ENCODE results near the gene AMY2B. TPM values are rescaled to one million over a fixed set of nuclear protein-coding genes. Genes with fewer than 3 reads are reported as not detected.

The AMY2B gene
- total and polyA plus RNA-seq, 2 of the 13 experiments (the other 11 are each of a cell fraction or from before 2014, with no cell fraction given): 1.3 to 1.9 TPM

- Histone ChIP-seq H3K27me3 (ENCODE audit: control insufficient read depth in 1 of 2, insufficient read depth in 2 of 2, low read length in 2 of 2) (peaks cover 0 to 4% of the 10 kb centered on the region in 2 experiments; a peak in 1 of 5 replicates), H3K79me2 (ENCODE audit: insufficient read depth, low read length) (peaks cover 36% of the 10 kb centered on the region), H3K4me2 (ENCODE audit: low read depth, low read length) (no peak overlapping the region), H3K9ac (ENCODE audit: insufficient read depth, low read depth, low read length) (no peak overlapping the region), H3K27ac (ENCODE audit: extremely low read length, insufficient read depth, low read length) (no peak overlapping the region), H3K4me3 (replicated peaks in 1 of 3; ENCODE audit: insufficient read depth in 1 of 3, low read depth in 2 of 3, low read length in 3 of 3) (no peak overlapping the region), H3K36me3 (replicated peaks in 1 of 2; ENCODE audit: control insufficient read depth in 1 of 2, insufficient read depth in 2 of 2, low read length in 2 of 2) (peaks cover 0 to 16% of the 10 kb centered on the region in 2 experiments; a peak in 2 of 5 replicates), H2AFZ (ENCODE audit: low read length) (no peak overlapping the region), H4K20me1 (ENCODE audit: insufficient read depth, low read length) (no peaks in the 10 kb centered on the region), H3K9me3 (ENCODE audit: low read length) (no peaks in the 10 kb centered on the region), H3K4me1 (ENCODE audit: insufficient read depth, low read length) (peaks cover 21% of the 10 kb centered on the region)
- in situ Hi-C loops (cut with HindIII; ENCODE audit: extremely low pct_ligation_motif_present, low pct_unique_long_range_greater_than_20kb) (no loop called here), intact Hi-C loops (cut with micrococcal nuclease; ENCODE audit: unreplicated experiment) (no loop called here)
- FAIRE-seq (no peak), ATAC-seq (no peak), DNase-seq (ENCODE audit: low spot score) (no peak)
- ChIA-PET CTCF (ENCODE audit: low intra/inter-chr PET ratio, low total read pairs) (interaction anchor here (0.6 kb wide), 1 partner anchor 15 kb away, joined by 3 read pairs; no protein-coding TSS in a partner anchor), POLR2A (no interaction called here)
- BruUV-seq (replicated peaks): no TSS peak
- TF ChIP-seq ZKSCAN1 (IDR thresholded peaks at IDR 0.05; ENCODE audit: low read length): 0 out of 2 replicates have a peak, but pooled peaks have one; percentile 76
- no peak for TF ChIP-seq ZFP91 (CRISPR knock-in tag; IDR thresholded peaks at IDR 0.05; ENCODE audit: borderline replicate concordance)
- TF ChIP-seq PATZ1 (CRISPR knock-in tag; IDR thresholded peaks at IDR 0.05): no peak
- 97% methylated on average over 6 of the region's 8 CpGs for WGBS (ENCODE audit: low lambda C conversion rate)
These were observed 41.6 kb upstream of the AMY2B start for GRCh38 chr1:103529746-103530145.

GRCh38 chr1:103538226-103538625, 33.2 kb upstream of the AMY2B start:
- Histone ChIP-seq H4K20me1 (ENCODE audit: insufficient read depth, low read length) (no peaks in the 10 kb centered on the region), H3K4me2 (ENCODE audit: low read depth, low read length) (no peak overlapping the region), H3K9ac (ENCODE audit: insufficient read depth, low read depth, low read length) (no peak overlapping the region), H3K9me3 (ENCODE audit: low read length) (no peaks in the 10 kb centered on the region), H3K4me3 (replicated peaks in 1 of 3; ENCODE audit: insufficient read depth in 1 of 3, low read depth in 2 of 3, low read length in 3 of 3) (no peak overlapping the region), H2AFZ (ENCODE audit: low read length) (no peak overlapping the region), H3K79me2 (ENCODE audit: insufficient read depth, low read length) (no peaks in the 10 kb centered on the region), H3K36me3 (replicated peaks in 1 of 2; ENCODE audit: control insufficient read depth in 1 of 2, insufficient read depth in 2 of 2, low read length in 2 of 2) (peaks cover 10 to 42% of the 10 kb centered on the region in 2 experiments), H3K4me1 (ENCODE audit: insufficient read depth, low read length) (no peaks in the 10 kb centered on the region), H3K27me3 (ENCODE audit: control insufficient read depth in 1 of 2, insufficient read depth in 2 of 2, low read length in 2 of 2) (no peaks in the 10 kb centered on the region), H3K27ac (ENCODE audit: extremely low read length, insufficient read depth, low read length) (no peak overlapping the region)
- BruUV-seq (replicated peaks): no TSS peak
- intact Hi-C loops (cut with micrococcal nuclease; ENCODE audit: unreplicated experiment) (no loop called here), in situ Hi-C loops (cut with HindIII; ENCODE audit: extremely low pct_ligation_motif_present, low pct_unique_long_range_greater_than_20kb) (no loop called here)
- 92% methylated on average over 2 of the region's 2 CpGs for WGBS (ENCODE audit: low lambda C conversion rate)
- FAIRE-seq: no peak
- ChIA-PET POLR2A (no interaction called here), CTCF (ENCODE audit: low intra/inter-chr PET ratio, low total read pairs) (no interaction called here)
- DNase-seq (ENCODE audit: low spot score): no peak
- ATAC-seq: no peak
- no peak for TF ChIP-seq HHEX (CRISPR knock-in tag; IDR thresholded peaks at IDR 0.05)
- no peak for TF ChIP-seq PTBP1 (IDR thresholded peaks at IDR 0.05; ENCODE audit: low read depth, low read length, poor library complexity, severe bottlenecking)
- TF ChIP-seq MIER3 (CRISPR knock-in tag; IDR thresholded peaks at IDR 0.05; ENCODE audit: borderline replicate concordance): no peak
- TF ChIP-seq ZNF724P (CRISPR knock-in tag; IDR thresholded peaks at IDR 0.05; ENCODE audit: borderline replicate concordance): no peak
- no peak for TF ChIP-seq THRA (CRISPR knock-in tag; IDR thresholded peaks at IDR 0.05; ENCODE audit: borderline replicate concordance)
- TF ChIP-seq IRF2 (CRISPR knock-in tag; IDR thresholded peaks at IDR 0.05): no peak
- no peak for TF ChIP-seq ZSCAN25 (CRISPR knock-in tag; IDR thresholded peaks at IDR 0.05)
- TF ChIP-seq HNRNPK (IDR thresholded peaks at IDR 0.05; ENCODE audit: low read depth, low read length, poor library complexity, severe bottlenecking): no peak
- no peak for TF ChIP-seq ZNF691 (CRISPR knock-in tag; IDR thresholded peaks at IDR 0.05; ENCODE audit: borderline replicate concordance, low read depth)
- TF ChIP-seq HOXA9 (CRISPR knock-in tag; IDR thresholded peaks at IDR 0.05; ENCODE audit: borderline replicate concordance): no peak

Data from HepG2 (cell line).